Stimulated activated CD4-positive, alpha-beta T cell treated with anti-CD3 and anti-CD28 coated beads, Interleukin-1b, Interleukin-23, amount 100 ng/mL, for 4 hours (primary cell): Measurements from ENCODE around the gene COQ8A.

Source experiments
- DNase-seq, 2 donors: peaks; one replicate each; pipeline ENCODE4 v3.0.0-alpha.2; 2020; ENCODE audit warnings: low read depth in 2 of 2

COQ8A gene

GRCh38 chr1:227009937-227010336, 69.8 kb downstream of the COQ8A start:
- no peak for DNase-seq

DNA sequence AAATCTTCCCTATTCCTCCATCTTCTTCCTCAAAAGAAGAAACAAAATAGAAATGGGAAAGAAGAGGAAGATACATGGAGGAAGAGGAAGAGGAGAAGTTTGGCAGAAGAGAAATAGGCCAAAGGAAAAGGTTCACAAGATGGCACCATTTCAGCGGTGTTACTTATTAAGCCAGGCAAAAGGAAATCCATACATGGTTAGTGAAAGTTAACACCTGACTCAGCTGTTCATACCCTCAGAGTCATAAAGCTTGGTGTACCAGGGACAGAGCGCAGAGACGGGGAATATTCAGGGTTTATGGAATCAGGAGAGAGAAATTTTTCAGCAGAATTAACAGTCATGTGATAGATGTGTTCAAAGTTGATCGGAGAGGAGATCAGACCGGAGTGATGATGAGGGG, 70.6 kb downstream of the COQ8A start:
- DNase-seq = no peak

DNA sequence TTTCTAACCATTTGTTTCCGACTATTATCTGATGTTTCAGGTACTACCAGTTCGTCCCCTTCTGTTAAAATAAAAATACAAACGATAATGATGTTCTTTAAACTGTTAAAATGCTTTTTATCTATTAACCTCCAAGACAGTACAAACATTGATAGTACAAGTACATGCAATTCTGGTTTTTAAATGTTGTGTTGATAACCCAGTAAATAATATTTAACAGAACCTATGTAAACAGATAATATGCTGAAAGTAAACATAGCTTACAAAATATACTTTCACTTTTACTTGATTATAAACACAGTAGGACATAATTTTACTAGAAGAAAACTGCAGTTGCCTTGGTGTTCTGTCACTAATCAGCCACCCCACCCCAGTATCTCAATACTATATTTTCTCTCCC, 76.9 kb downstream of the COQ8A start:
- DNase-seq = no peak

DNA sequence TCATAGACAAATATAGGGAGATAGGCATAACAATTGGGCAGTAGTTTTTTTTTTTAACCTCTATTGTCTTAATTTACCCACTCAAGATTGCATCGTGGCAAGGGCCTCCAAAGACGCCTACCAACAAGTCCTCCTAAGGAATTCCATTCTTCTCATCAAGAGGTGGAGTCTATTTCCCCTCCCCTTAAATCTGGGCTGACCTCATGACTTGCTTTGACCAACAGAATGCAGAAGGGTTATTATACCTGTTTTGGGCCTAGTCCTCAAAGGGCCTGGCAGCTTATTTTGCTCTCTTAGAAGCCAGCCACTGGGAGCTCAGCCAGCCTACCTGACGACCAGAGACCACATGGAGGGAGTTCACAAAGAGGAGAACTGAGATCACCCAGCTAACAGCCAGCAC, 92.3 kb downstream of the COQ8A start:
- no peak for DNase-seq

DNA sequence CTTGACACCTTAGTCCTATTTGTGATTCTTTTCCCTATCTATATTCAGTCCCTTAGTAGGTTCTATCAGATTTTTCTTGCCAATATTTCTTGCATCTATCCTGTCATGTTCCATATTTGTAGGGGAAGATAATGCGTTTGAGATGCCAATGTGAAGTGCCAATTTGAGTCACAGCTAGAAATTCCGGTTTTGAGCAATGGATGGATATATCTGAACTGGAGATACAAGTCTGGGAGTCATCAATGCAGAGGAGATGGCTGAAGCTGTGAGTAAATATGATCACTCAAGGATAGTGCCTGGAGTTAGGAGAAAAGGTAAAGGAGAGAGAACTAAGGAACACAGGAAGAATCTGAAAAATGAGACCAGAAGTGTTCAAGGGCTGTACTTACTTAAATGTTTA, 93.8 kb downstream of the COQ8A start:
- DNase-seq = no peak

DNA sequence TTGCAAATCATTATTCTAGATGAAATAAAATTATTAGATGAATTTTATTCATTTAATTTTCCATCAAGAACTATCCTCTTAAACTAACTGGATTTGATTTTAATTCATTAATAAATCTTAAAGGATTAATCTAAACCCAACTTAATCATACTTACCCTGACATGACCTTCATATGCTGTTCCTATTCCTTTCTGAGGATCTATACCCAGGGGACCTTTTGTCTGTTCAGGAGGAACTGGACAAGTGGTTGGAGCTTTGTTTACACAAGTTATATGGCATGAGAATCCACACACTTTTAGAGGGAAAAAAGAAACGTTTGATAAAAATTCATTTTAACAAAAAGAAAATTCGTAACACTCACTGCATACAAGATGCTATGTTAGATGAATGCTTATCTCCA, 95.2 kb downstream of the COQ8A start:
- no peak for DNase-seq

DNA sequence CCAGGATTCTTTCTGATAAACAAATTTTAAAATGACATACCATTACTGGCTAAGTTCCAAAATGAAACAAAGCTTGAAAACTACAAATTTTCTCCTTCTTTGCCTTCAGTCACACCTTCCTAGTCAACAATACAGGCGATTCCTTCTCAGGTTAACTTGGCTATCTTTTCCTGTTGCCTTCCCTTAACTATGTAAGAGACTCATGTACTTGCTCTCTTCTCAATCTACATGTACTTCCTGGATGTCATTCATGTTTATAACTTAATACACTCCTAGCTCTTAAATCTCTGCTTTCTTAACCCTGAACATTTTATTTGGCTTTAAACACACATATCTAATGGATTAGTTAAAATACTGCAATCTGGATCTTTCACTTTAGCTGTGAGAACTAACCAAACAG, 97.0 kb downstream of the COQ8A start:
- DNase-seq = no peak
